Amniotic epithelial cell (primary cell): ENCODE results near the gene CSRP2.

Experiments used
- DNase-seq: peaks from one replicate; pipeline ENCODE4 v3.0.0-alpha.2; 2010; ENCODE audit warnings: low read depth

Gene CSRP2

DNA sequence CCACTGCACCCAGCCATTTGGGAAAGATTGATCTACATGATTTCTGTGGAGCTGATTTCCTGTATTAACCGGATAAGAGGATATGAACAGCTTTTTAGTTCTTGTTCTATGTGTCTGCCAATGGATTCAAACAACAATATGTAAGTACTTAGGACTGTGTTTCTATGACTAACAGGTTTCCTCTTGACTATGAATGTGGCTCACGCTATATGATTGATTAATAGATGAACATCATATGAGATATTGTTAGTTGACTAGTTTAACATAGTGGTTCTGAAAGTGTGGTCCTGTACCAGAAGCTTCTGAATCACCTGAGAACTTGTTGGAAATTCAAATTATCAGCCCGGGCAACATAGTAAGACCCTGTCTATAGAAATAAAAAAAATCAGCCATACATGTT lies 12.8 kb upstream of the CSRP2 start:
- DNase-seq = no peak

DNA sequence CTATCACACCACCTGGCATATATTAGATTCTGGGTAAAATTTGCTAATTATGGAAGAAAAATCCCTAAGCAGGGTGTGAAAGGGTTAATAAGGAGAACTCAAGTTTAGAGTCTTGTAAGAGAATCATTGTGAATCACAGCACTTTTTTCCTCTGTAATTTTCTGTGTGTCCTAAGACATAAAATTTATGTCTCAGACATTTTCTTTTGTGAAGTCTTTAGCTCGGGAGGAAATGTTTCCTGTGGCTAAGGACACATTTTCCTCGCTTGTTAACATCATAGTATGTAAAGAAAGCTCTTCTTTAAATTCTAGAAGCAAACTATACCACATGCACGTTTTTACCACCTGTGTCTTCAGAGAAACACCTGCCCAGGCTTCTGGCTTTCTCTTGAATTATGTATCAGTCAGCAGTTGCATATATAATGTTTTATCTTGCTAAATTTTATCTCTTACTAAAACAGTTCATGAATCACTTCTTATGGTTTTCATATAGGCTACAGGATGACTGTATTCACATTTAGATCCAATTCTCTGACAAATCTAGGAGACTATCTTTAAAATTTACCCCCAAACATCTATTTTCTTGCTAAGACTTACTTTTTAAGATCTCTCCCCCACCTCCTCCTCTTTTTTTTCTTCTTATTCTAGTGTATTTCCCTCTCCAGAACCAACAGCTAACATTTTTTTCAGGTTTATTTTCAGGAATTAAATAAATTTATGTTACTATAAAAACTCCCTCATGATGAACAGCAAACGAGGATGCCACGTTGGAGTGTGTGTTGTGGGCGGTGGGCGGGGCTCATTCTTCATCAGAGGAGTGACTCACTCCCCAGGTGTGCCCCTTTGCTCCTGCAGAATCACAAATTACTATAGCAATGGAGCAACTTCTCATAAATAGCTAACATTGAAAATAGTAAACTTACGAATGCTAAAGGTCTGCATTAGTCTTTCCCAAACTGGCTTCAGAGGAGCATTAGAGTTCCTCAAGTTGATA lies 11.6 kb upstream of the CSRP2 start:
- DNase-seq = no peak

- no peak for DNase-seq
Observed at GRCh38 chr12:76888775-76889174, 10.0 kb upstream of the CSRP2 start.

- no peak for DNase-seq
Observed at GRCh38 chr12:76883811-76884210, 5.0 kb upstream of the CSRP2 start.

DNA sequence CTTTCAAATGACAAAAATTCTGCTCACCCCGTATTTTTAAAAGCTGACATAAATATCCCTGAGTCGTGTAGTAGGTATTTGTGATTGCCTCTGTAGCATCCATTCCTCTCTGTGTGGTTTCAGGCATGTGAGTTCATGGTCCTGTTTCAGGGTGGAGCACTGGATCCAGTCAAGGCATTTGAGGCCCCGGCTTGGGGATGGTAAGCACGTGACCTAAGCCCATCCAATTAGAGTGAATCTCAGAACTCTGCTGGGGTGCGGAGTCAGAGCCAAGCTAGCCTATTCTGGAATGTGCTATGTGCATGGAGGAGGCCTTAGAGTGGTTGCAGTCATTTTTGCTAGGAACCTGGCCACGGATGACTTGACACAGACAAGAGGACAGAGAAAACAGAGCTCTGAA lies 4.3 kb upstream of the CSRP2 start:
- no peak for DNase-seq

GRCh38 chr12:76882367-76882766 lies 3.5 kb upstream of the CSRP2 start:
- no peak for DNase-seq

DNA sequence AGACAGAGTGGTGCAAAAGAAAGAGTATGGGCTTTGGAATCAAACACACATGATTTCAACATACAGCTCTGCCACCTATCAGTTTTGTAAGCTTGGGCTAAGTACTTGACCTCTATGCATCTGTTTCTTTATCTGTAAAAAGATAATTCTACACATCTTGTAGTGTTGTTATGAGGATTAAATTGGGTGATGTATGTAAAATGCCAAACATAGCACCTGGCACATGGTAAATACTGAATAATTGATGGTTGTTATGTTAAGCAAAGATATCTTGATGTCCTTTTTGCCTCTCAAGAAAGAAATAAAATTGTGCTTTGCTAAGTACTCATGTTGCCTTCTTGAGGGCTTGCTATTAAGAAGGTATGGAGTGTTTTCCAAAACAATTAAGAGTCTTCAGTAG lies 2.3 kb upstream of the CSRP2 start:
- no peak for DNase-seq

DNA sequence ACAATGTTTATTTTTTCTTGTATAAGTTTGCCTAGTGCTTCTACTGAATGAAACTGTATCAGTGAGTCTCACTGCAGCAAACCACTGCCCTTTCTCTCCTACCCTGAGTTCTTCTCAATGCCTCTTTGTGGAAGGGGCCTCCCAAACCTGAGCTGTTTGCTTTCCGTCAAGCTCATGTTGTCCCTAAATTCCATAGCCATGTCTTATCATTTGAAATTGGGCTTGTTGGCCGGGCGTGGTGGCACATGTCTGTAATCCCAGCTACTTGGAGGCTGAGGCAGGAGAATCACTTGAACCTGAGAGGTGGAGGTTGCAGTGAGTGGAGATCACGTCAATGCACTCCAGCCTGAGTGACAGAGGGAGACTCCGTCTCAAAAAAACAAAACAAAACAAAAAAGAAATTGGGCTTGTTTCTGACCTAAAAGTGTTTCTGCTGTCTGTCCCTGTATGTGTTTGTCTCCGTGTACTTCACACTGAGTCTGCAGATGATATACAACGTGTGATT lies 1.8 kb upstream of the CSRP2 start:
- DNase-seq = no peak

DNA sequence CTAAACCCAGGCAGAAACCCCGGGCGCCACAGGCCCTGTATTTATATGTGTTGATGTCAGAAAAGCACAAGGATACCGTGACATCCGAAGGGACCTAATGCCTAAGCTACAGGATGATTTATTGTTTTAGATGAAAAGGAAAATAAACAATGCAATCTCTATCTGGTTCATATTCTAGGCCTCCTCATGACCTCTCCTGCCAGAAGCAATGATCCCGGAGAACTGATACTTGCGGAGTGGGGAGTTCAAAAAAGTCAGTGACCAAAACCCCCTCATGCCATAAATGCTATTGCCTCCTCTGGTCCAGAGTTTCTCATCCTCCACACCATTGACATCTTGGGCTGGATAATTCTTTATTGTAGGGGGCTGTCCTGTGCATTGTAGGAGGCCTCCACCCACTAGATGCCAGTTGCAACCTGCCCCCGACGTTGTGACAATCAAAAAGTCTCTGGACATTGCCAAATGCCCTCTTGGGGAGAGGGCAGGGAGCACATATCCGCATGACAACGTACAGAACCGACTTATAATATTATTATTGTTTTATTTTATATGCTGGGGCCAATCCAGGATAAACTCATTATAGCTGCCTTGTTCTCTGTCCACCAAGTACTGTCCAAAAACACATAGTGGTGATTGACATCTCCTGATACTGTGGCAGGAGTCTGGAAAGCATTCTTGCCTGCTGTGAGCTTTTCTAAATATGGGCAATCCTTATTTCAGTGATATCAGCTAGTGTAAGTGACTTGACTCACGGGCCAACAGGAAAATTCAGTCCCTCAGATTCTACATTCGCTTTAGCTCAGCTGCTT lies 1.1 kb upstream of the CSRP2 start:
- DNase-seq = no peak

GRCh38 chr12:76878099-76878898 lies 520 bp downstream of the CSRP2 start:
- DNase-seq = no peak

GRCh38 chr12:76876696-76877229 lies 2.1 kb downstream of the CSRP2 start:
- no peak for DNase-seq

DNA sequence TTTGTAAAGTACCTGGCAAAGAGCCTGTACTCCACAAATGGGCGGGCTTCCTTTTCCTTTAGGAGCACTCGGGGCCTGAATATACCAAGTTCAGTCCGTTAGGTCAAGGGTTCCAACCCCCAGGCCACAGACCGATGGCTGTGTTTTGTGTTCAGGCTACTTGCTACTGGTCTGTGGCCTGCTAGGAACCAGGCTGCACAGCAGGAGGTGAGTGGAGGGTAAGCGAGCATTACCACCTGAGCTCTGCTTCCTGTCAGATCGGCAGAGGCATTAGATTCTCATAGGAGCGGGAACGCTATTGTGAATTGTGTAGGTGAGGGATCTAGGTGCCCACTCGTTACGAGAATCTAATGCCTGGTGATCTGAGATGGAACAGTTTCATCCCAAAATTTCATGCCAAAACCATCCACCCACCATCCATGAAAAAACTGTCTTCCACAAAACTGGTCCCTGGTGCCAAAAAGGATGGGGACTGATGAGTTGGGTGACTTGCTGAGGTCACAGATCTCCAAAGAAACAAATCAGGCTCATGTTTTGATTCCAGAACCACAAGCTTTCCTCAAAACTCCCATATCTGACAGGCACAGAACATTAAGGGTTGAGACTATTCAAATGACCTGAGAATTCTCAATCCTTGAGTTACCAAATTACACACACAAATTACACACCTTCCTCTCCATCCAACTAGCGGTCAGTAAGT lies 4.2 kb downstream of the CSRP2 start:
- DNase-seq = no peak

GRCh38 chr12:76874027-76874426 lies 4.8 kb downstream of the CSRP2 start:
- no peak for DNase-seq

GRCh38 chr12:76872415-76872814 lies 6.4 kb downstream of the CSRP2 start:
- no peak for DNase-seq

DNA sequence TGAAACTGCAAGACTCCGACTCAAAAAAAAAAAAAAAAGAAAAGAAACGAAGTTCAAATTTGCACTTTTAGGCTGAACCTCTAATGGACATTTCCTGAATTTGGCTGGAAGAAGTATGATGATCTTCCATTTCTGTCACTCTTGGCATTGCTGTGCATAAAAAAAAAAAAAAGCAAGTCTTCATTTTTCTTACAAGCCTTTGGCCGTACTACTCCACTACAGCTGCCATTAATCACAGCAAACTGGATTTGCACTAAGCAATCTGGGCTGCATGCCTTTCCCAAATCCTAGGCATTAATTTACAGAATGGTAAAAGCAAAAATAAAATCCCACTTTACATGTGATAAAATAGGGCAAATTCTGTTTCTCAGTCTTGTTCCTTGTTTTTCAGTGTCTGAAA lies 7.1 kb downstream of the CSRP2 start:
- DNase-seq = peak; percentile 55

- no peak for DNase-seq
Observed at GRCh38 chr12:76871082-76871481, 7.7 kb downstream of the CSRP2 start.

DNA sequence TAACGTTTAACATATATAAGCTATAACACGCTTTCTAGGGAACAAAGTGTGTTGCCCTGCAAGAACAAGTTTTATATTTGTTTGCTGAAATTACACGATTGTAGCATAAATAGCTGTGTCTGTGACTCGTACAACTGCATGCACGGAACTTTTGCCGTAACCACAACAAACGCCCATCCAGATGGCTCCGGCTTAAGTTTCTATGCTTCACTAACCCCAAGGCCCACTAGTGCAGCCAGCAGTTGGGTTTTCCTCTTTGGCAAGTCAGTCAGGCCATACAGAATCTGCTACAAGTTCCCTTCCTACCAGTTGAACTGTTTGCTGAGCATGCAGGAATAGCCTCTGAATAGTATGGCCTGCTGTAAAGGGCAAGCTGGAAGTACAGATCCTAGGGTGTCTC lies 12.1 kb downstream of the CSRP2 start:
- DNase-seq = peak; percentile 66

DNA sequence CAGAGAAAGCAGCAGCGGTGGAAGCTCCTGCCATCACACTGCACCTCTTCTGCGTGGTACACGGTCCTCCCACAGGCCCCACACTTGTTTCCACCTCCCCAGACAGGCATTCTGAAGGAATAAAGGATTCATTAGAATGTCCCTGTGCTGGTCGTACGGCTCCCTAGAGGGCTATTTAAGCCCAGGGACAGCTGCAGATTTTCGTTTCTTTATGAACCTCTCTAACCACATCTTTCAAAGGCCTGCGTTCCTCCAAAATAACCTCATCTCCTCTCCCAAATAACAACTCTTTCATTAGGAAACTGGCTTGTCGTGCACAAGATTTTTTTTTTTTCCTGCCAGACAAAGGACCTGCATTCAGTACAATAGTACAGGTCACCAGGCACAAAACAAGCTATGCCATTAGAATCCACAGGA lies 12.7 kb downstream of the CSRP2 start:
- DNase-seq = no peak

DNA sequence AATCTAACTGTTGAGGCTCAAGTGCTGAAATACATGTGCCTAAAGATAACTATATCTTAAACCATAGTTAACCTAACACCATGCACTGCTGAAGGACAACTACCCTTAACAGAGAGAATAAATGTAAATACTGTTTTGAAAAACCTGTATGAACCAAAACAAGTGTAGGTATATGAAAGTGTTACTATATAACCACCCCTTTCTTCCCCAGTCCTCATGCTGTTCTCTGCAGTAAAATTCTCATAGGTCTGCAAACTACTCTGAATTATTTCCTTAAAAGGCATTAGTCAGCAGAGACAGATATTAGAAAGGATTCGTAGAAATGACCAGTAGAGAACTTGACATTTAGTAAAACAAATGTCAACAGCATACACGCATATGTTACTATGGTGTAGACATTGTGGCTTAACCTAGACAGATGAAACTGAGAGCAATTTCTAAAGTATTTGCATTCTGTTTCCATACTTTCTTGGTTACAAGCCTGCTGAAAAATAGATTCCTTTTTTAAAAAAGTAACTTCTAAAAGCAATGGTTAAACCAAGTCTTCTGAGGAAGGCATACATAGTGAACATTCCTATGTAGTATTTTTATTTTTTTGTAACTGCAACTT lies 13.9 kb downstream of the CSRP2 start:
- DNase-seq = no peak

DNA sequence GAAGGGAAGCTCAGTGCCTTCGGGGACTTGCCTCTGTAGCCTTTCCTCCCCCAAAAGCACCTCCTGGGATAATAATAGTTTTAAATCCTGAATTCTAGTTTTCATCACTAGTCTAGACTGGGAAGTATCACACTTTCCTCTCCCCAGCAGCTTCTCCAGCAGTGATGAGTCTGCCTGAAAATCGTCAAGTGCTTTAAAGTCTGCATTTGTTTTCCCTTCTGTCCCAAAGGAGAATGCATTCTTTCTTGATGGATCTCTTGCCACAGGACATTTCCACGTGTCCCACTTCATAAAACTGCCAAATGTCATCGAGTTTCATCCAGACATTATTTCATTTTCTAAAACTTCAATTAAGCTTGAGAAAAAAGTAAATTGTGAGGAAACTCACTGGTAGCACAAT lies 15.0 kb downstream of the CSRP2 start:
- DNase-seq = no peak
